ENCODE data around the gene TRIM29.

Gene TRIM29

GRCh38 chr11:120126620-120127019, 11.3 kb downstream of the TRIM29 start:
- Histone ChIP-seq H3K9me3 (ENCODE audit: insufficient read depth, low read depth, low read length) (no peaks in the 10 kb centered on the region), H3K27me3 (ENCODE audit: insufficient read depth, low read length) (peaks cover 6% of the 10 kb centered on the region; the same call in 1 of the 2 replicates), H3K27ac (ENCODE audit: low read length) (no peak overlapping the region), H3K36me3 (ENCODE audit: insufficient read depth, low read depth, low read length) (no peaks in the 10 kb centered on the region), H3K4me1 (ENCODE audit: insufficient read depth, low read length) (no peaks in the 10 kb centered on the region), H3K4me3 (ENCODE audit: low read length) (no peak overlapping the region), H3K9ac (ENCODE audit: low read depth, low read length) (no peak overlapping the region)

- Histone ChIP-seq H3K9me3 (ENCODE audit: insufficient read depth, low read depth, low read length) (no peaks in the 10 kb centered on the region), H3K27me3 (ENCODE audit: insufficient read depth, low read length) (peaks cover 6% of the 10 kb centered on the region; the same call in 1 of the 2 replicates), H3K27ac (ENCODE audit: low read length) (no peak overlapping the region), H3K4me3 (ENCODE audit: low read length) (no peak overlapping the region), H3K4me1 (ENCODE audit: insufficient read depth, low read length) (no peaks in the 10 kb centered on the region), H3K9ac (ENCODE audit: low read depth, low read length) (no peak overlapping the region), H3K36me3 (ENCODE audit: insufficient read depth, low read depth, low read length) (no peaks in the 10 kb centered on the region)
Measured at GRCh38 chr11:120125509-120125908, 12.4 kb downstream of the TRIM29 start.

- no peak overlapping the region for H3K9ac ChIP-seq (ENCODE audit: low read depth, low read length)
- H3K4me1 ChIP-seq (ENCODE audit: insufficient read depth, low read length) = no peaks in the 10 kb centered on the region
- H3K36me3 ChIP-seq (ENCODE audit: insufficient read depth, low read depth, low read length) = no peaks in the 10 kb centered on the region
- H3K27ac ChIP-seq (ENCODE audit: low read length) = no peak overlapping the region
- H3K27me3 ChIP-seq (ENCODE audit: insufficient read depth, low read length) = peaks cover 6% of the 10 kb centered on the region; the same call in 1 of the 2 replicates
- H3K9me3 ChIP-seq (ENCODE audit: insufficient read depth, low read depth, low read length) = no peaks in the 10 kb centered on the region
- H3K4me3 ChIP-seq (ENCODE audit: low read length) = no peak overlapping the region
Measured at GRCh38 chr11:120125024-120125423, 12.9 kb downstream of the TRIM29 start.

GRCh38 chr11:120124355-120124754, 13.6 kb downstream of the TRIM29 start:
- Histone ChIP-seq H3K4me1 (ENCODE audit: insufficient read depth, low read length) (no peaks in the 10 kb centered on the region), H3K27ac (ENCODE audit: low read length) (no peak overlapping the region), H3K4me3 (ENCODE audit: low read length) (no peak overlapping the region), H3K27me3 (ENCODE audit: insufficient read depth, low read length) (peaks cover 6% of the 10 kb centered on the region; the same call in 1 of the 2 replicates), H3K36me3 (ENCODE audit: insufficient read depth, low read depth, low read length) (no peaks in the 10 kb centered on the region), H3K9ac (ENCODE audit: low read depth, low read length) (no peak overlapping the region), H3K9me3 (ENCODE audit: insufficient read depth, low read depth, low read length) (no peaks in the 10 kb centered on the region)

- no peaks in the 10 kb centered on the region for H3K36me3 ChIP-seq (ENCODE audit: insufficient read depth, low read depth, low read length)
- H3K27ac ChIP-seq (ENCODE audit: low read length) = no peak overlapping the region
- no peaks in the 10 kb centered on the region for H3K9me3 ChIP-seq (ENCODE audit: insufficient read depth, low read depth, low read length)
- no peaks in the 10 kb centered on the region for H3K4me1 ChIP-seq (ENCODE audit: insufficient read depth, low read length)
- H3K9ac ChIP-seq (ENCODE audit: low read depth, low read length) = no peak overlapping the region
- H3K27me3 ChIP-seq (ENCODE audit: insufficient read depth, low read length) = peaks cover 6% of the 10 kb centered on the region; the same call in 1 of the 2 replicates
- no peak overlapping the region for H3K4me3 ChIP-seq (ENCODE audit: low read length)
Measured at GRCh38 chr11:120123946-120124345, 14.0 kb downstream of the TRIM29 start.

GRCh38 chr11:120122924-120123683, 14.8 kb downstream of the TRIM29 start:
- H3K9ac ChIP-seq (ENCODE audit: low read depth, low read length) = no peak overlapping the region
- no peaks in the 10 kb centered on the region for H3K9me3 ChIP-seq (ENCODE audit: insufficient read depth, low read depth, low read length)
- H3K4me1 ChIP-seq (ENCODE audit: insufficient read depth, low read length) = no peaks in the 10 kb centered on the region
- H3K36me3 ChIP-seq (ENCODE audit: insufficient read depth, low read depth, low read length) = no peaks in the 10 kb centered on the region
- no peak overlapping the region for H3K27ac ChIP-seq (ENCODE audit: low read length)
- H3K27me3 ChIP-seq (ENCODE audit: insufficient read depth, low read length) = no peaks in the 10 kb centered on the region
- H3K4me3 ChIP-seq (ENCODE audit: low read length) = no peak overlapping the region

GRCh38 chr11:120121914-120122473, 15.9 kb downstream of the TRIM29 start:
- Histone ChIP-seq H3K36me3 (ENCODE audit: insufficient read depth, low read depth, low read length) (no peaks in the 10 kb centered on the region), H3K9me3 (ENCODE audit: insufficient read depth, low read depth, low read length) (no peaks in the 10 kb centered on the region), H3K9ac (ENCODE audit: low read depth, low read length) (no peak overlapping the region), H3K27me3 (ENCODE audit: insufficient read depth, low read length) (no peaks in the 10 kb centered on the region), H3K4me1 (ENCODE audit: insufficient read depth, low read length) (no peaks in the 10 kb centered on the region), H3K4me3 (ENCODE audit: low read length) (no peak overlapping the region), H3K27ac (ENCODE audit: low read length) (no peak overlapping the region)

- Histone ChIP-seq H3K4me3 (ENCODE audit: low read length) (no peak overlapping the region), H3K36me3 (ENCODE audit: insufficient read depth, low read depth, low read length) (no peaks in the 10 kb centered on the region), H3K9me3 (ENCODE audit: insufficient read depth, low read depth, low read length) (no peaks in the 10 kb centered on the region), H3K9ac (ENCODE audit: low read depth, low read length) (no peak overlapping the region), H3K27ac (ENCODE audit: low read length) (no peak overlapping the region), H3K27me3 (ENCODE audit: insufficient read depth, low read length) (no peaks in the 10 kb centered on the region), H3K4me1 (ENCODE audit: insufficient read depth, low read length) (no peaks in the 10 kb centered on the region)
Measured at GRCh38 chr11:120121336-120121735, 16.6 kb downstream of the TRIM29 start.

GRCh38 chr11:120120805-120121335, 17.0 kb downstream of the TRIM29 start:
- H3K27ac ChIP-seq (ENCODE audit: low read length) = no peak overlapping the region
- H3K9me3 ChIP-seq (ENCODE audit: insufficient read depth, low read depth, low read length) = no peaks in the 10 kb centered on the region
- no peak overlapping the region for H3K9ac ChIP-seq (ENCODE audit: low read depth, low read length)
- no peaks in the 10 kb centered on the region for H3K4me1 ChIP-seq (ENCODE audit: insufficient read depth, low read length)
- no peaks in the 10 kb centered on the region for H3K36me3 ChIP-seq (ENCODE audit: insufficient read depth, low read depth, low read length)
- no peaks in the 10 kb centered on the region for H3K27me3 ChIP-seq (ENCODE audit: insufficient read depth, low read length)
- no peak overlapping the region for H3K4me3 ChIP-seq (ENCODE audit: low read length)

GRCh38 chr11:120119121-120119520, 18.8 kb downstream of the TRIM29 start:
- H3K27me3 ChIP-seq (ENCODE audit: insufficient read depth, low read length) = no peaks in the 10 kb centered on the region
- no peak overlapping the region for H3K4me3 ChIP-seq (ENCODE audit: low read length)
- no peak overlapping the region for H3K27ac ChIP-seq (ENCODE audit: low read length)
- no peaks in the 10 kb centered on the region for H3K4me1 ChIP-seq (ENCODE audit: insufficient read depth, low read length)
- no peaks in the 10 kb centered on the region for H3K9me3 ChIP-seq (ENCODE audit: insufficient read depth, low read depth, low read length)
- H3K36me3 ChIP-seq (ENCODE audit: insufficient read depth, low read depth, low read length) = no peaks in the 10 kb centered on the region
- H3K9ac ChIP-seq (ENCODE audit: low read depth, low read length) = no peak overlapping the region

- Histone ChIP-seq H3K9ac (ENCODE audit: low read depth, low read length) (no peak overlapping the region), H3K4me1 (ENCODE audit: insufficient read depth, low read length) (no peaks in the 10 kb centered on the region)
Measured at GRCh38 chr11:120117991-120118390, 19.9 kb downstream of the TRIM29 start.

GRCh38 chr11:120116966-120117365, 20.9 kb downstream of the TRIM29 start:
- H3K36me3 ChIP-seq (ENCODE audit: insufficient read depth, low read depth, low read length) = no peaks in the 10 kb centered on the region
- no peak overlapping the region for H3K27ac ChIP-seq (ENCODE audit: low read length)
- no peaks in the 10 kb centered on the region for H3K9me3 ChIP-seq (ENCODE audit: insufficient read depth, low read depth, low read length)

More at GRCh38 chr11:120117991-120118390, 19.9 kb downstream of the TRIM29 start:
- Histone ChIP-seq H3K36me3 (ENCODE audit: insufficient read depth, low read depth, low read length) (no peaks in the 10 kb centered on the region), H3K27ac (ENCODE audit: low read length) (no peak overlapping the region), H3K9me3 (ENCODE audit: insufficient read depth, low read depth, low read length) (no peaks in the 10 kb centered on the region), H3K4me3 (ENCODE audit: low read length) (no peak overlapping the region), H3K27me3 (ENCODE audit: insufficient read depth, low read length) (peaks cover 9% of the 10 kb centered on the region)

More at GRCh38 chr11:120116966-120117365, 20.9 kb downstream of the TRIM29 start:
- no peak overlapping the region for H3K9ac ChIP-seq (ENCODE audit: low read depth, low read length)
- H3K4me1 ChIP-seq (ENCODE audit: insufficient read depth, low read length) = no peaks in the 10 kb centered on the region
- H3K27me3 ChIP-seq (ENCODE audit: insufficient read depth, low read length) = peaks cover 9% of the 10 kb centered on the region
- H3K4me3 ChIP-seq (ENCODE audit: low read length) = no peak overlapping the region

Data from iPS-20b (cell line).